DOHH2 (cell line): ENCODE measurements around the gene THEMIS2.

Experiments used
- EZH2phosphoT487 ChIP-seq: fragments of 200-600 bp; sonication (generic); IDR thresholded peaks from 2 replicates; pipeline ENCODE4 v1.6.1; 2017; ENCODE audit warnings: borderline replicate concordance, mild to moderate bottlenecking, antibody characterized with exemption, low read length, moderate library complexity, mixed read lengths
- TF ChIP-seq, protein P1 (sequence below): fragments of 200-600 bp; sonication (generic); IDR thresholded peaks from one replicate; pipeline ENCODE4 v1.5.1; 2014; ENCODE audit warnings: antibody characterized with exemption, mild to moderate bottlenecking, low read depth, low read length; ENCODE audit not compliant: poor library complexity, severe bottlenecking

DNA sequence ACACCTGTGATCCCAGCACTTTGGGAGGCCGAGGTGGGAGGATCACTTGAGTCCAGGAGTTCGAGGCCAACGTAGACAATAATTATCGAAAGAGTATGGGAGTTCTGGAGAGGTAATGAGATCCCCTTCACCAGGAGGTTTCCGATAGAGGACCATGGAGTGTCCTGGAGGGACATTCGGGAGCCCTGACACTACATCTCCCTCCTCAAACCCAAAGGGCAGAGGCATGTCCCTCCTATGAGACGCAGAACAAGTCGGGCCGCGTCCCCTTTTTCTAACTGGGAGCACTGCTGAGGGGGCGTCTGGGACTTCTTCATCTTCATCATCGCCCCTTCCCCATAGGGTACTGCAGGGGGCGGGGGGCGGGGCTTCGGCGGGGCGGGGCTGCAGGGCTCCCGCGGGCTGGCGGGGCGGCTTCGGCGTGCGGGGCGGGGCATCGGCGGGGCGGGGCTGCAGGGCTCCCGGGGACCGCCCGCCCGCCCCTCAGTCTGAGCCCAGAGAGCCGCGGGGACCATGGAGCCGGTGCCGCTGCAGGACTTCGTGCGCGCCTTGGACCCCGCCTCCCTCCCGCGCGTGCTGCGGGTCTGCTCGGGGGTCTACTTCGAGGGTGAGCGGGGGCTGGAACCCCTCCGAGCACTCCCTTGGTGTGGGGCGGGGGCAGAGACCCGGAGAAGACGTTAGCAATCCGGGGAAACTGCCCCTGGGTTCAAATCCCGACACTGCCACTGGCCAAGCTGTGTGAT, at the start of gene THEMIS2:
- TF ChIP-seq, protein P1, sequence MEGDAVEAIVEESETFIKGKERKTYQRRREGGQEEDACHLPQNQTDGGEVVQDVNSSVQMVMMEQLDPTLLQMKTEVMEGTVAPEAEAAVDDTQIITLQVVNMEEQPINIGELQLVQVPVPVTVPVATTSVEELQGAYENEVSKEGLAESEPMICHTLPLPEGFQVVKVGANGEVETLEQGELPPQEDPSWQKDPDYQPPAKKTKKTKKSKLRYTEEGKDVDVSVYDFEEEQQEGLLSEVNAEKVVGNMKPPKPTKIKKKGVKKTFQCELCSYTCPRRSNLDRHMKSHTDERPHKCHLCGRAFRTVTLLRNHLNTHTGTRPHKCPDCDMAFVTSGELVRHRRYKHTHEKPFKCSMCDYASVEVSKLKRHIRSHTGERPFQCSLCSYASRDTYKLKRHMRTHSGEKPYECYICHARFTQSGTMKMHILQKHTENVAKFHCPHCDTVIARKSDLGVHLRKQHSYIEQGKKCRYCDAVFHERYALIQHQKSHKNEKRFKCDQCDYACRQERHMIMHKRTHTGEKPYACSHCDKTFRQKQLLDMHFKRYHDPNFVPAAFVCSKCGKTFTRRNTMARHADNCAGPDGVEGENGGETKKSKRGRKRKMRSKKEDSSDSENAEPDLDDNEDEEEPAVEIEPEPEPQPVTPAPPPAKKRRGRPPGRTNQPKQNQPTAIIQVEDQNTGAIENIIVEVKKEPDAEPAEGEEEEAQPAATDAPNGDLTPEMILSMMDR = no peak
- TF ChIP-seq EZH2phosphoT487 = no peak
